ELF-1 (cell line): ENCODE data around the gene STPG2.
A peak's percentile ranks its signal among the peaks of the same experiment; 100 is the strongest.
"Not testable (repeated sequence)": the region's sequence is repeated elsewhere in the genome, so short reads cannot be mapped to it uniquely, and the experiment has no call there.

Source experiments
- DNase-seq: peaks from one replicate; pipeline ENCODE4 v3.0.0-alpha.2; 2016; ENCODE audit warnings: low read depth, low spot score

STPG2 gene

GRCh38 chr4:97645071-97645821 is 498.0 kb downstream of the STPG2 start:
- no peak for DNase-seq

- no peak for DNase-seq
These were observed 500.1 kb downstream of the STPG2 start for GRCh38 chr4:97643179-97643578.

GRCh38 chr4:97639961-97640360 is 503.3 kb downstream of the STPG2 start:
- no peak for DNase-seq

GRCh38 chr4:97633831-97634230 is 509.4 kb downstream of the STPG2 start:
- not testable (repeated sequence) for DNase-seq

- no peak for DNase-seq
These were observed 515.5 kb downstream of the STPG2 start for GRCh38 chr4:97627750-97628149.

GRCh38 chr4:97624204-97624603 is 519.1 kb downstream of the STPG2 start:
- DNase-seq, result no peak

GRCh38 chr4:97605932-97606331 is 537.3 kb downstream of the STPG2 start:
- DNase-seq, result no peak

GRCh38 chr4:97593248-97593647 is 550.0 kb downstream of the STPG2 start:
- DNase-seq, result no peak

GRCh38 chr4:97590266-97590665 is 553.0 kb downstream of the STPG2 start:
- DNase-seq, result no peak

GRCh38 chr4:97589481-97590196 is 553.6 kb downstream of the STPG2 start:
- no peak for DNase-seq

- no peak for DNase-seq
These were observed 555.4 kb downstream of the STPG2 start for GRCh38 chr4:97587912-97588311.

- no peak for DNase-seq
These were observed 558.0 kb downstream of the STPG2 start for GRCh38 chr4:97585274-97585673.

GRCh38 chr4:97582890-97583289 is 560.4 kb downstream of the STPG2 start:
- no peak for DNase-seq

- DNase-seq, result no peak
These were observed 566.3 kb downstream of the STPG2 start for GRCh38 chr4:97577004-97577403.

GRCh38 chr4:97560009-97560408 is 583.3 kb downstream of the STPG2 start:
- DNase-seq, result no peak

- DNase-seq, result peak; percentile 48
These were observed 585.0 kb downstream of the STPG2 start for GRCh38 chr4:97558204-97558778.

GRCh38 chr4:97550637-97551036 is 592.6 kb downstream of the STPG2 start:
- not testable (repeated sequence) for DNase-seq

GRCh38 chr4:97548943-97549583 is 594.2 kb downstream of the STPG2 start:
- no peak for DNase-seq

GRCh38 chr4:97548186-97548585 is 595.1 kb downstream of the STPG2 start:
- no peak for DNase-seq

- no peak for DNase-seq
These were observed 611.9 kb downstream of the STPG2 start for GRCh38 chr4:97531351-97531750.

GRCh38 chr4:97530676-97531075 is 612.6 kb downstream of the STPG2 start:
- no peak for DNase-seq

- no peak for DNase-seq
These were observed 618.0 kb downstream of the STPG2 start for GRCh38 chr4:97525236-97525635.
